Endothelial cell of umbilical vein (primary cell): ENCODE results near the gene STX11. TPM values are rescaled to one million over a fixed set of nuclear protein-coding genes. Genes with fewer than 3 reads are reported as not detected.

ENCODE experiments used
- BruUV-seq: library from RNA; stranded (reverse); fragments of 400-500 nt; replicated peaks from 2 replicates; lab custom pipeline; 2021; lab: Mats Ljungman, UMichigan
- CTCF ChIA-PET: fragments of 300-600, 350-600 bp; sonication (Branson Sonifier 250); formaldehyde crosslinking; loops from one replicate; lab custom pipeline; 2021; ENCODE audit warnings: antibody characterized with exemption, inconsistent platforms; lab: Charles Lee
- POLR2A ChIA-PET: fragments of 300-600, 350-600 bp; sonication (Branson Sonifier 250); formaldehyde crosslinking; loops from one replicate; lab custom pipeline; 2021; ENCODE audit warnings: antibody characterized with exemption, inconsistent platforms; lab: Charles Lee
- DNase-seq: peaks from one replicate; pipeline ENCODE4 v3.0.0-alpha.2; 2011; ENCODE audit warnings: low read depth, low spot score
- FAIRE-seq: peaks from 2 replicates; lab custom pipeline; 2011; peaks lifted over from hg19 to GRCh38; lab: Jason Lieb, UNC
- H2AFZ ChIP-seq: 2 replicates; pipeline ENCODE4 v1.6.0; 2012; ENCODE audit warnings: low read depth, low read length, control low read depth, inconsistent platforms
- H3K27ac ChIP-seq: 2 replicates; pipeline ENCODE4 v1.5.1; 2011; ENCODE audit warnings: low read depth, mild to moderate bottlenecking, control low read depth, low read length, moderate library complexity; ENCODE audit not compliant: insufficient read depth
- H3K27me3 ChIP-seq, 2 experiments: 2 replicates each; pipeline versions ENCODE4 v1.6.0 to v1.6.1; 2011; ENCODE audit warnings: low read length in 2 of 2, mixed read lengths in 1 of 2; ENCODE audit not compliant: control insufficient read depth in 2 of 2, insufficient read depth in 2 of 2
- H3K36me3 ChIP-seq, 2 experiments: 2 replicates in 1 of 2; 3 replicates in 1 of 2; pipeline ENCODE4 v1.5.1; 2011; ENCODE audit warnings: low read length in 2 of 2, mild to moderate bottlenecking in 1 of 2, moderate library complexity in 1 of 2; ENCODE audit not compliant: control insufficient read depth in 2 of 2, insufficient read depth in 2 of 2; ENCODE audit errors: extremely low read depth in 1 of 2
- H3K4me1 ChIP-seq: 3 replicates; pipeline ENCODE4 v1.5.1; 2011; ENCODE audit warnings: mild to moderate bottlenecking, low read length; ENCODE audit not compliant: control insufficient read depth, insufficient read depth; ENCODE audit errors: extremely low read depth
- H3K4me2 ChIP-seq: 2 replicates; pipeline ENCODE4 v1.6.1; 2011; ENCODE audit warnings: low read length, control low read depth, mixed read lengths; ENCODE audit not compliant: insufficient read depth
- H3K4me3 ChIP-seq, 3 experiments: fragments of 200-600 bp in 1 of 3; sonication (generic), shearing (Covaris generic) in 1 of 3; replicated peaks in 1 of 3; 2 replicates each; pipeline ENCODE4 v1.5.1; 2011 to 2016; ENCODE audit warnings: control low read depth in 3 of 3, low read length in 3 of 3, mild to moderate bottlenecking in 2 of 3, inconsistent platforms in 1 of 3, low read depth in 1 of 3, moderate library complexity in 1 of 3; ENCODE audit not compliant: insufficient read depth in 1 of 3
- H3K79me2 ChIP-seq: 2 replicates; pipeline ENCODE4 v1.6.0; 2012; ENCODE audit warnings: low read length, inconsistent platforms; ENCODE audit not compliant: control insufficient read depth, insufficient read depth
- H3K9ac ChIP-seq: replicated peaks from 2 replicates; pipeline ENCODE3; 2011; ENCODE audit warnings: low read length, control low read depth; ENCODE audit not compliant: insufficient read depth; ENCODE audit errors: extremely low read depth
- H3K9me1 ChIP-seq: replicated peaks from 3 replicates; pipeline ENCODE4 v1.6.0; 2011; ENCODE audit warnings: mild to moderate bottlenecking, low read length; ENCODE audit not compliant: control insufficient read depth, insufficient read depth; ENCODE audit errors: extremely low read depth
- H3K9me3 ChIP-seq: replicated peaks from 2 replicates; pipeline ENCODE4 v1.5.1; 2012; ENCODE audit warnings: low read length, inconsistent platforms; ENCODE audit not compliant: control insufficient read depth, insufficient read depth
- H4K20me1 ChIP-seq: replicated peaks from 2 replicates; pipeline ENCODE3; 2011; ENCODE audit warnings: mild to moderate bottlenecking, low read length; ENCODE audit not compliant: control insufficient read depth, insufficient read depth; ENCODE audit errors: extremely low read depth
- CTCF ChIP-seq, 2 donors: IDR thresholded peaks; 1 replicate in 1 of 2; 2 replicates in 1 of 2; pipeline ENCODE4 v1.5.1; 2011; ENCODE audit warnings: low read length in 2 of 2, mild to moderate bottlenecking in 2 of 2, moderate library complexity in 2 of 2, control low read depth in 1 of 2, inconsistent platforms in 1 of 2, low read depth in 1 of 2; ENCODE audit not compliant: insufficient read depth in 1 of 2; ENCODE audit errors: extremely low read depth in 1 of 2
- EZH2 ChIP-seq: IDR thresholded peaks from 2 replicates; pipeline ENCODE4 v1.6.1; 2012; ENCODE audit warnings: borderline replicate concordance, low read depth, mild to moderate bottlenecking, moderate library complexity, low read length, inconsistent platforms; ENCODE audit not compliant: severe bottlenecking
- FOS ChIP-seq: IDR thresholded peaks from 2 replicates; pipeline ENCODE4 v1.6.1; 2011; ENCODE audit warnings: mild to moderate bottlenecking, low read length, moderate library complexity, borderline replicate concordance; ENCODE audit not compliant: insufficient read depth
- GATA2 ChIP-seq: IDR thresholded peaks from 2 replicates; pipeline ENCODE4 v1.7.0; 2011; ENCODE audit warnings: low read depth, mild to moderate bottlenecking, moderate library complexity, mixed read lengths, low read length; ENCODE audit not compliant: insufficient read length, insufficient read depth
- JUN ChIP-seq: IDR thresholded peaks from 2 replicates; pipeline ENCODE4 v1.6.1; 2011; ENCODE audit warnings: borderline replicate concordance, low read depth; ENCODE audit not compliant: insufficient read length, insufficient read depth
- MYC ChIP-seq: IDR thresholded peaks from one replicate; pipeline ENCODE4 v1.6.1; 2011; ENCODE audit warnings: mild to moderate bottlenecking, low read depth, low read length
- POLR2A ChIP-seq: IDR thresholded peaks from 2 replicates; pipeline ENCODE4 v1.6.1; 2012; ENCODE audit warnings: low read depth, mild to moderate bottlenecking, control low read depth, low read length
- POLR2AphosphoS5 ChIP-seq: IDR thresholded peaks from 2 replicates; pipeline ENCODE4 v1.6.1; 2012; ENCODE audit warnings: low read depth, mild to moderate bottlenecking, control low read depth, low read length, moderate library complexity; ENCODE audit not compliant: insufficient read depth
- dilution Hi-C: fragments of 300-500 bp; cut with MboI; formaldehyde crosslinking; loops from one replicate; pipeline ENCODE4 v1.15.0; 2019; ENCODE audit warnings: low sequenced_read_pairs; ENCODE audit not compliant: extremely low pct_ligation_motif_present
- intact Hi-C: fragments of 100-400 bp; cut with micrococcal nuclease; formaldehyde crosslinking; loops from one replicate; pipeline ENCODE4 v1.10.0; 2022
- polyA plus RNA-seq, 4 experiments: library from polyadenylated mRNA; depleted of rRNA in 3 of 4; stranded (reverse) in 3 of 4; unstranded in 1 of 4; fragments of >200 nt; gene quantifications; 2 replicates each; pipeline versions ENCODE4 v1.2.1 to v1.2.3, GENCODE V29; 2011 to 2012; ENCODE audit warnings: missing spikeins in 1 of 4
- total RNA-seq: library from RNA; stranded (reverse); gene quantifications from 2 replicates; pipeline ENCODE4 v1.2.3, GENCODE V29; 2021
- TF ChIP-seq, protein P1 (sequence below): IDR thresholded peaks from 2 replicates; pipeline ENCODE4 v1.6.1; 2011; ENCODE audit not compliant: insufficient read depth, insufficient read length

The STX11 gene
- total and polyA plus RNA-seq, 2 donors (not counting 3 experiments of a cell fraction or from before 2014, with no cell fraction given): 4.7 to 8.9 TPM

DNA sequence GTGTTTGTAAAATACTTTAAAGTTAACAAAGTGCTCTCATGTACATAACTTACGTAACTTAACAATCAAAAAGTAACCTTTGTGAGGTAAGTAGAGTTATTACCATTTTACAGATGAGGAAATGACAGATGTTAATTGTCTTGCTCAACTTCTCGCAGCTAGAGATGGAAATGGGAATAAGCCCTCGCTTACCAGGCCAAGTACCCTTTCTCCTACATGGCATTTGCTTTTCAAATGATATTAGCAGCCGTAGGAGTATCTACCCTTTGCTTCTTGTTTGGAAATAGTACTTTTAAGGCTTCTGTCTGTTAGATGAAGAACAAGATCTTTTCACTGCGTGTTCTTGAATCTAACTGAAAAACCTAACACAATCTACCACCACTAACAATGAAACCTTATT lies 15.5 kb downstream of the STX11 start:
- Histone ChIP-seq H3K27ac (no peak overlapping the region), H3K4me2 (no peak overlapping the region), H3K4me3 (no peak overlapping the region), H3K4me1 (no peaks in the 10 kb centered on the region), H3K27me3 (no peaks in the 10 kb centered on the region), H4K20me1 (no peaks in the 10 kb centered on the region), H2AFZ (no peak overlapping the region), H3K9me3 (no peaks in the 10 kb centered on the region), H3K36me3 (no peaks in the 10 kb centered on the region), H3K79me2 (no peaks in the 10 kb centered on the region), H3K9ac (no peak overlapping the region), H3K9me1 (no peaks in the 10 kb centered on the region)
- BruUV-seq: no TSS peak
- TF ChIP-seq FOS (no peak), GATA2 (no peak), CTCF (IDR thresholded peaks at IDR 0.05; ENCODE audit: extremely low read depth in 1 of 2, insufficient read depth in 1 of 2, low read depth in 1 of 2, low read length in 2 of 2) (no peak)
- ChIA-PET CTCF (interaction anchor here (1.2 to 1.5 kb wide), 2 partner anchors 9 to 58 kb away, joined by 3 read pairs; no protein-coding TSS in a partner anchor), POLR2A (no interaction called here)
- no peak for DNase-seq
- no peak for FAIRE-seq
- dilution Hi-C loops: no loop called here
- intact Hi-C loops: no loop called here

- Histone ChIP-seq H3K4me1 (no peaks in the 10 kb centered on the region), H3K9me3 (no peaks in the 10 kb centered on the region), H3K4me2 (no peak overlapping the region), H3K79me2 (no peaks in the 10 kb centered on the region), H3K9ac (no peak overlapping the region), H3K27me3 (no peaks in the 10 kb centered on the region), H3K9me1 (no peaks in the 10 kb centered on the region), H2AFZ (no peak overlapping the region), H3K4me3 (no peak overlapping the region), H4K20me1 (no peaks in the 10 kb centered on the region), H3K27ac (no peak overlapping the region), H3K36me3 (no peaks in the 10 kb centered on the region)
- dilution Hi-C loops (no loop called here), intact Hi-C loops (no loop called here)
- ChIA-PET CTCF (interaction anchor here (1.3 to 1.5 kb wide), 3 partner anchors 10 to 65 kb away, joined by 4 to 6 read pairs (median 5); no protein-coding TSS in a partner anchor), POLR2A (no interaction called here)
- no peak for TF ChIP-seq EZH2
- TF ChIP-seq MYC: no peak
- TF ChIP-seq, protein P1, sequence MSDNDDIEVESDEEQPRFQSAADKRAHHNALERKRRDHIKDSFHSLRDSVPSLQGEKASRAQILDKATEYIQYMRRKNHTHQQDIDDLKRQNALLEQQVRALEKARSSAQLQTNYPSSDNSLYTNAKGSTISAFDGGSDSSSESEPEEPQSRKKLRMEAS: no peak
- TF ChIP-seq POLR2AphosphoS5: no peak
- no peak for TF ChIP-seq JUN
- TF ChIP-seq POLR2A: no peak
- TF ChIP-seq GATA2: no peak
- TF ChIP-seq CTCF (IDR thresholded peaks at IDR 0.05; ENCODE audit: extremely low read depth in 1 of 2, insufficient read depth in 1 of 2, low read depth in 1 of 2, low read length in 2 of 2): no peak
- no peak for TF ChIP-seq FOS
- DNase-seq (no peak), FAIRE-seq (no peak)
- BruUV-seq: no TSS peak
These were observed 19.7 kb downstream of the STX11 start for GRCh38 chr6:144170044-144170443.
